ENCODE measurements around the gene ARHGEF6. TPM values are rescaled to one million over a fixed set of nuclear protein-coding genes. Genes with fewer than 3 reads are reported as not detected.
"Not testable (repeated sequence)": the region's sequence is repeated elsewhere in the genome, so short reads cannot be mapped to it uniquely, and the experiment has no call there.

The ARHGEF6 gene
- total RNA-seq, 2 donors from 2014 or later: 2.7 to 5.7 TPM

DNA sequence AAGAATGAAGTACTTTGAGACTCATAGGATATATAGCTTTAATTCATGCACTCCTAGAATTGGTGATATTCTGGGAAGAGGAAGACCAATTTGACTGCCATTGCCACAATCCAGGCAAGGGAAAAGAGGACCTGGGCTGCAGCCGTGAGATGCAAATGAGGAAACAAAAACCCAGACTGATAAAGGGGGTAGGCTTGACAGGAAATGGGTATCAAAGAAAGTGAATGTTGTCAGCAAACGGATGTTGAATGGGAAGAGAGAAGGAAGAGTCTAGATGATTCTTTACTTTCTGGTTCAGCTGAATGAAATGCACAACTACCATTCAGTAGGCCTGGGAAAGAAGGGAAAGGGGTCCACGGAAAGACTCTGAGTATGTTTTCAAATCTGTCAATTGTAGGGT lies 17.1 kb upstream of the ARHGEF6 start:
- no peak for DNase-seq
- TF ChIP-seq CTCF (IDR thresholded peaks at IDR 0.05): no peak
- no peaks in the 10 kb centered on the region for H3K4me1 ChIP-seq
- no peak overlapping the region for H3K4me3 ChIP-seq
- H3K27ac ChIP-seq: no peak overlapping the region
- no peaks in the 10 kb centered on the region for H3K9me3 ChIP-seq
- intact Hi-C loops (cut with DNase I): no loop called here
- no peak overlapping the region for H3K9ac ChIP-seq (ENCODE audit: low read depth in 2 of 2, low read length in 2 of 2)
- no peaks in the 10 kb centered on the region for H3K27me3 ChIP-seq
- H3K36me3 ChIP-seq: no peaks in the 10 kb centered on the region

DNA sequence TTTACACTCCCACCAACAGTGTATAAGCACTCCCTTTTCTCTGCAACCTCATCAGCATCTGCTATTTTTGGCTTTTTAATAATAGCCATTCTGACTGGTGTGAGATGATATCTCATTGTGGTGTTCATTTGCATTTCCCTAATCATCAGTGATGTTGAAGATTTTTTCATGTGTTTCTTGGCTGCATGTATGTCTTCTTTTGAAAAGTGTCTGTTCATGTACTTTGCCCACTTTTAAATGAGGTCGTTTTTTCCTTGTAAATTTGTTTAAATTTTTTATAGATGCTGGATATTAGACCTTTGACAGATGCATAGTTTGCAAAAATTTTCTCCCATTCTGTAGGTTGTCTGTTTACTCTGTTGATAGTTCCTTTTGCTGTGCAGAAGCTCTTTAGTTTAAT lies 14.4 kb upstream of the ARHGEF6 start:
- H3K27ac ChIP-seq; H3K36me3 ChIP-seq; H3K4me1 ChIP-seq; intact Hi-C loops (cut with DNase I); DNase-seq; H3K27me3 ChIP-seq; H3K9me3 ChIP-seq; H3K9ac ChIP-seq (ENCODE audit: low read depth in 2 of 2, low read length in 2 of 2); H3K4me3 ChIP-seq: not testable (repeated sequence)

- H3K9ac ChIP-seq (ENCODE audit: low read depth in 2 of 2, low read length in 2 of 2); DNase-seq; H3K36me3 ChIP-seq; H3K9me3 ChIP-seq; H3K4me1 ChIP-seq; H3K4me3 ChIP-seq; H3K27ac ChIP-seq; H3K27me3 ChIP-seq; intact Hi-C loops (cut with DNase I): not testable (repeated sequence)
These were observed 13.9 kb upstream of the ARHGEF6 start for GRCh38 chrX:136794660-136795059.

DNA sequence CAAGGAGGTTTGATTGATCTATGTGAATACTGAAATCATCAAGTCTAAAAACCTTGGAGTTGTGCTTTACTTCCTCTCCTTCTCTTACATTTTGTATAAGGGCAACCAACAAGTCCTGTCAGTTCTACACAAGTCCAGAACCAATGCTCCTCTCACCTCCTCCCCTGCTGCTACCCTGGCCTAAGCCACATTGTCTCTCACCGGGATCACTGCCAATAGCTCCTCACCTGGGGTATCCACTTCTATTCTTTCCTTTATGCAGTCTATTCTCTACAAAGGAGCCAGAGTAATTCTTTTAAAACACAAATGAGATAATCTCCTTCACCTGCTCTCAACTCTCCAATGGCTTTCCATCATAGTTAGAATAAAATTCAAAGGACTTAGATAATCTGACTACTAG lies 13.3 kb upstream of the ARHGEF6 start:
- intact Hi-C loops (cut with DNase I): no loop called here
- no peaks in the 10 kb centered on the region for H3K9me3 ChIP-seq

DNA sequence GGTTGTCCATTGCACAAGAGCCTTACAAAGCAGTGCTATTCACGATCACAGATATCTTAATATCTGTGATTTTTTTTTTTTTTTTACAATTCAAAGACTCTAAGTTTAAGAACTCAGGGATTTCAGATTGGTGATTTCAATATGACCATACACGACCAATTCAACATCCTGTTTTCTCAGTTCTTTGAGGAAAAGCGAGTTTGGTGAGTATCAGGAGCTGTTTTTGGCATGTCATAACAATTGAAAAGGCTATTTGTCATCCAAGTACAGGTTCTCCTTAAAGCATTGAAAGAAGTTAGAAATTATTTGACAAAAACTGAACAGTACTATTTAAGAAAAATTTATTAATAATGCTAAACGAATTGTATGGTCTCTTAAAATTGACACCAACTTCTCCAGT lies 9.1 kb upstream of the ARHGEF6 start:
- H3K9ac ChIP-seq (ENCODE audit: low read depth in 2 of 2, low read length in 2 of 2): no peak overlapping the region
- no peaks in the 10 kb centered on the region for H3K9me3 ChIP-seq
- H3K36me3 ChIP-seq: no peaks in the 10 kb centered on the region
- H3K27ac ChIP-seq: no peak overlapping the region
- TF ChIP-seq CTCF (IDR thresholded peaks at IDR 0.05): no peak
- no peak overlapping the region for H3K4me3 ChIP-seq
- no peaks in the 10 kb centered on the region for H3K27me3 ChIP-seq
- intact Hi-C loops (cut with DNase I): no loop called here
- H3K4me1 ChIP-seq: no peaks in the 10 kb centered on the region
- no peak for DNase-seq

More for the DNA sequence above, 13.3 kb upstream of the ARHGEF6 start:
- no peak for DNase-seq
- Histone ChIP-seq H3K36me3 (no peaks in the 10 kb centered on the region), H3K27ac (no peak overlapping the region), H3K27me3 (no peaks in the 10 kb centered on the region), H3K9ac (ENCODE audit: low read depth in 2 of 2, low read length in 2 of 2) (no peak overlapping the region), H3K4me1 (no peaks in the 10 kb centered on the region), H3K4me3 (no peak overlapping the region)
- no peak for TF ChIP-seq CTCF (IDR thresholded peaks at IDR 0.05)

- no peaks in the 10 kb centered on the region for H3K36me3 ChIP-seq
- H3K27me3 ChIP-seq: no peaks in the 10 kb centered on the region
- H3K9ac ChIP-seq (ENCODE audit: low read depth in 2 of 2, low read length in 2 of 2): no peak overlapping the region
- intact Hi-C loops (cut with DNase I): no loop called here
- H3K9me3 ChIP-seq: no peaks in the 10 kb centered on the region
- H3K4me1 ChIP-seq: no peaks in the 10 kb centered on the region
- TF ChIP-seq CTCF (IDR thresholded peaks at IDR 0.05): no peak
- no peak overlapping the region for H3K4me3 ChIP-seq
- no peak for DNase-seq
- no peak overlapping the region for H3K27ac ChIP-seq
These were observed 3.5 kb upstream of the ARHGEF6 start for GRCh38 chrX:136784231-136784630.

GRCh38 chrX:136783159-136783558 lies 2.4 kb upstream of the ARHGEF6 start:
- Histone ChIP-seq H3K27me3 (no peaks in the 10 kb centered on the region), H3K27ac (no peak overlapping the region), H3K4me3 (no peak overlapping the region), H3K9ac (ENCODE audit: low read depth in 2 of 2, low read length in 2 of 2) (no peak overlapping the region), H3K4me1 (no peaks in the 10 kb centered on the region), H3K9me3 (no peaks in the 10 kb centered on the region), H3K36me3 (no peaks in the 10 kb centered on the region)
- no peak for TF ChIP-seq CTCF (IDR thresholded peaks at IDR 0.05)
- DNase-seq: no peak
- intact Hi-C loops (cut with DNase I): no loop called here

Measured in colonic mucosa (tissue), 4 donors.